BJ (cell line): Measurements from ENCODE around the gene OTX1. TPM values are rescaled to one million over a fixed set of nuclear protein-coding genes. Genes with fewer than 3 reads are reported as not detected.
A peak's percentile ranks its signal among the peaks of the same experiment; 100 is the strongest.

Experiments
- CTCF ChIA-PET: fragments of 350-600 bp; formaldehyde crosslinking; extraction: SDS; loops from one replicate; lab custom pipeline; 2021; ENCODE audit warnings: antibody characterized with exemption, inconsistent platforms; lab: Yijun Ruan, JAX
- POLR2A ChIA-PET: fragments of 300-600 bp; sonication (Branson Sonifier 250); formaldehyde crosslinking; extraction: SDS; loops from one replicate; lab custom pipeline; 2021; ENCODE audit warnings: antibody characterized with exemption; lab: Charles Lee
- DNase-seq: peaks from one replicate; pipeline ENCODE4 v3.0.0-alpha.2; 2011; ENCODE audit warnings: low read depth
- H3K27me3 ChIP-seq: 2 replicates; pipeline ENCODE4 v1.6.0; 2011; ENCODE audit warnings: low read length; ENCODE audit not compliant: control insufficient read depth, insufficient read depth
- H3K36me3 ChIP-seq: 2 replicates; pipeline ENCODE4 v1.5.1; 2011; ENCODE audit warnings: low read length; ENCODE audit not compliant: control insufficient read depth, insufficient read depth
- H3K4me3 ChIP-seq: 2 replicates; pipeline ENCODE4 v1.5.1; 2011; ENCODE audit warnings: low read depth, mild to moderate bottlenecking, control low read depth, low read length
- polyA plus RNA-seq: library from polyadenylated mRNA; depleted of rRNA; stranded (reverse); fragments of >200 nt; gene quantifications from 2 replicates; pipeline ENCODE4 v1.2.3, GENCODE V29; 2011
- TF ChIP-seq, protein P1 (sequence below): IDR thresholded peaks from 2 replicates; pipeline ENCODE4 v1.5.1; 2011; ENCODE audit warnings: low read depth, mild to moderate bottlenecking, control low read depth, inconsistent platforms, low read length, moderate library complexity; ENCODE audit not compliant: insufficient read depth

Gene OTX1
- polyA plus RNA-seq, 1 experiment = not detected

GRCh38 chr2:63052411-63053080 lies 1.9 kb downstream of the OTX1 start:
- H3K27me3 ChIP-seq = peaks cover 40% of the 10 kb centered on the region
- CTCF ChIA-PET = interaction anchor here (1.2 kb wide), 1 partner anchor 7 kb away, joined by 3 read pairs; no protein-coding TSS in a partner anchor

DNA sequence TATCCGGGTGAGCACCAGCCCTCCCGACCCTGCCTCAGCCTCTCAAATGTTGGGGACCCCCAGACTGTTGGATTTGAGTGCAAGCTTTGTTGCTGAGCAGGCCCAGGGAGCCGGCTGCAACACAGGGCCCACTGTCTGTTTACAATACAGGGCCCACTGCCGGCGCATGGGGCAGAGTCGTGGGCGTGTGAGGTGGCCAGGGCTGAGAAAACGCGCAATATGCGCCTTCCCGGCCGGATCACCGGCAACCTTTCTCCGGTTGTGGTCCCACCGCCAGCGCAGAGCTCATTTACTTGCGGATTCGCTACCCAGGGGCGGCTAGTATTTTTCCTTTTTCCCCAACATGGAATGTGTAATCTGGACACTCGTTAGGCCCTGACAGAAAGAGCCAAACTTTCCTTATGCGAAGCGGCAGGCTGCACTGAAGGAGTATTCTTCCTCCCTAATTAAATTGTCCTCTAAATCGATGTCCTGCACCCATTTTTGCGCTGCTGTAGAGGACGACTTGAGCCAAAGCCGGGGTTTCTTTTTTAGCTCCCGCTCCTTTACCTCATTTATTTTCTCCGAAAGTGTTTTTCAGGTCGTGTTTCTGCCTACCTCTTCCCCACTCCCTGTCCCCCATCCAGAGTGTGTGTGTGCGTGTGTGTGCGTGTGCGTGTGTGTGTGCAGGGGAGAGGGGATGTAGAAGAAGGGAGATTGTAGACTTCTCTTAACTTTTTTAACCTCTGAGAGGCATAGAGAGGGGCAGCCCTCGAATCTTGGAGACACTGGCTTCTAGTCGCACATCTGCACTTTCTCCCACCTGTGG lies 2.7 kb downstream of the OTX1 start:
- CTCF ChIA-PET = interaction anchor here (0.6 to 1.2 kb wide), 2 partner anchors 8 to 92 kb away, joined by 3 read pairs; no protein-coding TSS in a partner anchor
- H3K27me3 ChIP-seq = peaks cover 42% of the 10 kb centered on the region
- DNase-seq = no peak

More at GRCh38 chr2:63052411-63053080, 1.9 kb downstream of the OTX1 start:
- POLR2A ChIA-PET = no interaction called here
- TF ChIP-seq, protein P1, sequence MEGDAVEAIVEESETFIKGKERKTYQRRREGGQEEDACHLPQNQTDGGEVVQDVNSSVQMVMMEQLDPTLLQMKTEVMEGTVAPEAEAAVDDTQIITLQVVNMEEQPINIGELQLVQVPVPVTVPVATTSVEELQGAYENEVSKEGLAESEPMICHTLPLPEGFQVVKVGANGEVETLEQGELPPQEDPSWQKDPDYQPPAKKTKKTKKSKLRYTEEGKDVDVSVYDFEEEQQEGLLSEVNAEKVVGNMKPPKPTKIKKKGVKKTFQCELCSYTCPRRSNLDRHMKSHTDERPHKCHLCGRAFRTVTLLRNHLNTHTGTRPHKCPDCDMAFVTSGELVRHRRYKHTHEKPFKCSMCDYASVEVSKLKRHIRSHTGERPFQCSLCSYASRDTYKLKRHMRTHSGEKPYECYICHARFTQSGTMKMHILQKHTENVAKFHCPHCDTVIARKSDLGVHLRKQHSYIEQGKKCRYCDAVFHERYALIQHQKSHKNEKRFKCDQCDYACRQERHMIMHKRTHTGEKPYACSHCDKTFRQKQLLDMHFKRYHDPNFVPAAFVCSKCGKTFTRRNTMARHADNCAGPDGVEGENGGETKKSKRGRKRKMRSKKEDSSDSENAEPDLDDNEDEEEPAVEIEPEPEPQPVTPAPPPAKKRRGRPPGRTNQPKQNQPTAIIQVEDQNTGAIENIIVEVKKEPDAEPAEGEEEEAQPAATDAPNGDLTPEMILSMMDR = no peak
- Histone ChIP-seq H3K36me3 (peaks cover 2% of the 10 kb centered on the region; the same call in 1 of the 2 replicates), H3K4me3 (no peak overlapping the region)
- DNase-seq = no peak

GRCh38 chr2:63053889-63054602 lies 3.4 kb downstream of the OTX1 start:
- no peak for DNase-seq
- no peak overlapping the region for H3K4me3 ChIP-seq
- H3K36me3 ChIP-seq = no peaks in the 10 kb centered on the region
- TF ChIP-seq, protein P1 = peak; percentile 28; the same call in 1 of the 2 replicates
- POLR2A ChIA-PET = no interaction called here
- CTCF ChIA-PET = interaction anchor here (1.2 kb wide), 1 partner anchor 9 kb away, joined by 3 read pairs; no protein-coding TSS in a partner anchor
- peaks cover 46% of the 10 kb centered on the region for H3K27me3 ChIP-seq

More for the DNA sequence above, 2.7 kb downstream of the OTX1 start:
- POLR2A ChIA-PET = interaction anchor here (0.5 kb wide), 1 partner anchor 163 kb away, joined by 10 read pairs; no protein-coding TSS in a partner anchor
- Histone ChIP-seq H3K36me3 (no peaks in the 10 kb centered on the region), H3K4me3 (no peak overlapping the region)
- TF ChIP-seq, protein P1 = no peak

DNA sequence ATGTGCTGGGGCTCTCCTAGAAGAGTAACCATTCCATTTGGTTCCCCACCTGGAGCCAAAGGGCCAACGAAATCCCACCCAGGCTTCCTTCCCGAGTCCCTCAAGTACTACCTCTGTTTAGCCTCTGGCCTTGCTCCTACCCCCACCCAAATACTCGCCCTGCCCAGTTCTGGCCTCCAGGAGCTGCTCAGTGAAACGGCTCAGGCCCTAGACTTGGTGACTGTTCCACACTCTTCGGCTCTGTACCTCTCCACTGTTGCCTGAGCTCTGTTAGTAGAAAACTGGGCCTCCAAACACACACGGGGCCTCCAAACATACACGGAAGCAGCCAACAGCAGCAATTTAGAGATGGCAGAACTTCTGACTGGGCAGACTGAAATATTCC lies 4.2 kb downstream of the OTX1 start:
- no peak overlapping the region for H3K4me3 ChIP-seq
- no peaks in the 10 kb centered on the region for H3K36me3 ChIP-seq
- ChIA-PET CTCF (no interaction called here), POLR2A (no interaction called here)
- DNase-seq = no peak
- peaks cover 52% of the 10 kb centered on the region for H3K27me3 ChIP-seq
- TF ChIP-seq, protein P1 = no peak
